ENCODE measurements around the gene POLR2L.

DNA sequence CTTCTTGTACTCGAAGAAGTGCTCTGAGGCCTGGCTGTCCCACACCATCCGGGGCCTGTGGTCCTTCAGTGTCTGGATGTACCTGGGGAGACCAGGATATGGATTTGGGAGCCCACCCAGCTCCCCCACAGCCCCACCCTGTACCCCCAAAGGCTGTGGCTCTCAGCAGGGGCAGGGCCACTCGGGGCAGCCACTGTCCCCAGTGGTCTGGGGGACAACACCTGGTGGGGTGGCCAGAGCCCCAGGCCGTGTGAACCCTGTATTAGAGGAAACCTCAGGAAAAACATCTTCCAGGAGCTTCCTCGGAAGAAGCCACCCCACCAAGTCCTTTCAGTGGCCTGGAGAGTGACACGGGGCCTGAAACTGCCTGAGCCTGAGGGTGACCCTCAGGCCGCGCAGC, 28.1 kb upstream of the POLR2L start:
- TF ChIP-seq, protein P1, sequence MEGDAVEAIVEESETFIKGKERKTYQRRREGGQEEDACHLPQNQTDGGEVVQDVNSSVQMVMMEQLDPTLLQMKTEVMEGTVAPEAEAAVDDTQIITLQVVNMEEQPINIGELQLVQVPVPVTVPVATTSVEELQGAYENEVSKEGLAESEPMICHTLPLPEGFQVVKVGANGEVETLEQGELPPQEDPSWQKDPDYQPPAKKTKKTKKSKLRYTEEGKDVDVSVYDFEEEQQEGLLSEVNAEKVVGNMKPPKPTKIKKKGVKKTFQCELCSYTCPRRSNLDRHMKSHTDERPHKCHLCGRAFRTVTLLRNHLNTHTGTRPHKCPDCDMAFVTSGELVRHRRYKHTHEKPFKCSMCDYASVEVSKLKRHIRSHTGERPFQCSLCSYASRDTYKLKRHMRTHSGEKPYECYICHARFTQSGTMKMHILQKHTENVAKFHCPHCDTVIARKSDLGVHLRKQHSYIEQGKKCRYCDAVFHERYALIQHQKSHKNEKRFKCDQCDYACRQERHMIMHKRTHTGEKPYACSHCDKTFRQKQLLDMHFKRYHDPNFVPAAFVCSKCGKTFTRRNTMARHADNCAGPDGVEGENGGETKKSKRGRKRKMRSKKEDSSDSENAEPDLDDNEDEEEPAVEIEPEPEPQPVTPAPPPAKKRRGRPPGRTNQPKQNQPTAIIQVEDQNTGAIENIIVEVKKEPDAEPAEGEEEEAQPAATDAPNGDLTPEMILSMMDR (IDR thresholded peaks at IDR 0.05), result no peak
- no peak for TF ChIP-seq POLR2A (IDR thresholded peaks at IDR 0.05)
